Heart right ventricle (tissue), 16 donors: ENCODE results near the gene MCFD2. TPM values are rescaled to one million over a fixed set of nuclear protein-coding genes. Genes with fewer than 3 reads are reported as not detected.

Source experiments
- ATAC-seq, 8 donors: fragments of 200-7000 bp; cut with Tn5 transposase; one replicate each; pipeline ENCODE4 v1.9.1; 2020; ENCODE audit warnings: mild to moderate bottlenecking in 8 of 8, moderate library complexity in 8 of 8, moderate number of reproducible peaks in 1 of 8
- DNase-seq, 2 donors: peaks; one replicate each; pipeline ENCODE4 v3.0.0-alpha.2; 2020
- H3K27ac ChIP-seq, 10 donors: fragments of 200-600 bp; sonication (generic) in 2 of 10; one replicate each; pipeline versions ENCODE4 v1.5.0 to v1.8.0; 2020 to 2022; ENCODE audit warnings: mild to moderate bottlenecking in 3 of 10
- H3K27me3 ChIP-seq, 7 donors: fragments of 200-600 bp; one replicate each; pipeline ENCODE4 v1.8.0; 2021 to 2022; ENCODE audit warnings: mild to moderate bottlenecking in 2 of 7
- H3K36me3 ChIP-seq, 9 donors: fragments of 200-600 bp; sonication (generic) in 1 of 9; one replicate each; pipeline versions ENCODE4 v1.5.0 to v1.8.0; 2020 to 2022; ENCODE audit warnings: mild to moderate bottlenecking in 2 of 9
- H3K4me1 ChIP-seq, 9 donors: fragments of 200-600 bp; sonication (generic) in 1 of 9; one replicate each; pipeline versions ENCODE4 v1.5.0 to v1.8.0; 2020 to 2022; ENCODE audit warnings: mild to moderate bottlenecking in 4 of 9
- H3K4me3 ChIP-seq, 10 donors: fragments of 200-600 bp; sonication (generic) in 2 of 10; one replicate each; pipeline versions ENCODE4 v1.5.0 to v1.8.0; 2020 to 2022; ENCODE audit warnings: mild to moderate bottlenecking in 7 of 10, moderate library complexity in 2 of 10
- H3K9me3 ChIP-seq, 11 donors: fragments of 200-600 bp in 10 of 11; sonication (generic) in 2 of 11; one replicate each; pipeline versions ENCODE4 v1.5.0 to v1.8.0; 2013 to 2022; ENCODE audit warnings: mild to moderate bottlenecking in 2 of 11, control low read depth in 1 of 11, moderate library complexity in 1 of 11
- CTCF ChIP-seq, 9 donors: fragments of 200-600 bp; sonication (generic) in 2 of 9; IDR thresholded peaks; one replicate each; pipeline versions ENCODE4 v1.5.0 to v1.8.0; 2021 to 2022; ENCODE audit warnings: antibody characterized with exemption in 9 of 9, mild to moderate bottlenecking in 5 of 9, moderate library complexity in 1 of 9
- WGBS, 2 donors: extraction: QIAGEN DNeasy Blood & Tissue Kit; methylation state at CpG; one replicate each; pipeline ENCODE4 v1.1.7; 2013; ENCODE audit warnings: inconsistent platforms in 1 of 2; 5-methylcytosine and 5-hydroxymethylcytosine counted together
- intact Hi-C, 10 donors: fragments of 100-400 bp; cut with DNase I; formaldehyde crosslinking; loops; one replicate each; pipeline versions ENCODE4 v1.11.1 to v1.14.2; 2022
- polyA plus RNA-seq, 2 donors: library from polyadenylated mRNA; stranded (reverse); fragments of 200-250 nt; gene quantifications; one replicate each; pipeline ENCODE4 v1.2.3, GENCODE V29; 2013
- total RNA-seq, 10 donors: library from RNA; stranded (reverse); fragmentation: NEBNext Ultra II Directional in 3 of 10; extraction: Animal tissue kit (Norgen Biotek cat#: 25700) in 3 of 10; gene quantifications; one replicate each; pipeline versions ENCODE4 v1.2.1 to v1.2.4, GENCODE V29; 2021 to 2023
- donor health status: Arrhythmogenic right ventricular cardiomyopathy.
- donor health status: ischemic (EF 13 %, LVEDD 7.1; RV severe dilation, severe dysfunction).
- donor health status: healthy with polysubstance abuse.
- donor health status: DM: no; HTN: yes; CAD: no.
- donor health status: DM: no; HTN: no; CAD: no.
- donor health status: ischemic (EF 25% LVEDD 6.9; RV normal size, moderate dysfunction).
- donor health status: ischemic (EF 25% LVEDD 5.7; RV mildly dilated, moderate dysfunction).
- donor health status: healthy.
- donor health status: DM: yes; HTN: yes; CAD: no.
- donor health status: Ischemic cardiomyopathy.
- donor health status: ischemic (EF 35%, LVEDD 5.7; RV mildly dilated, moderate dysfunction).
- donor health status: nonischemic (EF 11% LVEDD 7.7; RV severe dilation, severe dysfunction).
- donor health status: DM: yes; HTN: yes; CAD: no.
- donor health status: PGD.
- donor health status: ischemic (EF 29% LVEDD 5.4; RV normal size, mild dysfunction).
- donor health status: nonischemic (EF 23%, LVEDD 6.1; RV moderate dilation, normal function).

MCFD2 gene
- total and polyA plus RNA-seq, 12 donors: 13.2 to 88.4 (median 53.2) TPM

GRCh38 chr2:46855805-46856204 lies 59.8 kb downstream of the MCFD2 start:
- Histone ChIP-seq H3K27me3 (no peaks in the 10 kb centered on the region), H3K4me1 (peaks cover 11 to 50% (median 30%) of the 10 kb centered on the region in 9 donors), H3K4me3 (no peak overlapping the region), H3K27ac (peak overlapping the region; percentile 54 to 96 (median 82)), H3K9me3 (peaks cover 0 to 7% (median 0%) of the 10 kb centered on the region in 11 donors), H3K36me3 (no peaks in the 10 kb centered on the region)
- ATAC-seq (no peak), DNase-seq (no peak)
- intact Hi-C loops: loop anchor here in 1 of 10 donors (2.0 to 10.0 kb wide), 2 partner anchors 77 to 151 kb away; no protein-coding TSS in a partner anchor
- no peak for TF ChIP-seq CTCF (IDR thresholded peaks at IDR 0.05)
- 86 to 93% methylated on average over 1 of the region's 1 CpG for WGBS, 2 donors

- WGBS, 2 donors: 51 to 64% methylated on average over 3 of the region's 3 CpGs
- H3K9me3 ChIP-seq: peaks cover 0 to 7% (median 0%) of the 10 kb centered on the region in 11 donors
- TF ChIP-seq CTCF (IDR thresholded peaks at IDR 0.05): no peak
- H3K27ac ChIP-seq: peak overlapping the region; percentile 71 to 96 (median 86)
- no peaks in the 10 kb centered on the region for H3K36me3 ChIP-seq
- H3K27me3 ChIP-seq: no peaks in the 10 kb centered on the region
- DNase-seq: peak in 1 of 2 donors; percentile 45
- peak; percentile 21 to 66 (median 38) for ATAC-seq
- intact Hi-C loops: loop anchor here in 1 of 10 donors (2.0 to 10.0 kb wide), 2 partner anchors 75 to 149 kb away; no protein-coding TSS in a partner anchor
- H3K4me1 ChIP-seq: peaks cover 21 to 63% (median 46%) of the 10 kb centered on the region in 9 donors
- H3K4me3 ChIP-seq: no peak overlapping the region
These were observed 61.3 kb downstream of the MCFD2 start for GRCh38 chr2:46854260-46854659.

- peaks cover 0 to 7% (median 0%) of the 10 kb centered on the region in 11 donors for H3K9me3 ChIP-seq
- no peak overlapping the region for H3K4me3 ChIP-seq
- H3K36me3 ChIP-seq: no peaks in the 10 kb centered on the region
- TF ChIP-seq CTCF (IDR thresholded peaks at IDR 0.05): no peak
- H3K27ac ChIP-seq: peak overlapping the region in 7 of 10 donors; percentile 15 to 96 (median 85)
- DNase-seq (no peak), ATAC-seq (no peak)
- intact Hi-C loops: loop anchor here in 1 of 10 donors (10.0 kb wide), 1 partner anchor 148 kb away; no protein-coding TSS in a partner anchor
- WGBS, 2 donors: 95 to 96% methylated on average over 1 of the region's 1 CpG
- no peaks in the 10 kb centered on the region for H3K27me3 ChIP-seq
- H3K4me1 ChIP-seq: peaks cover 38 to 73% (median 63%) of the 10 kb centered on the region in 9 donors
These were observed 63.0 kb downstream of the MCFD2 start for GRCh38 chr2:46852598-46852997.

- H3K9me3 ChIP-seq: peaks cover 0 to 7% (median 0%) of the 10 kb centered on the region in 11 donors
- ATAC-seq: no peak
- TF ChIP-seq CTCF (IDR thresholded peaks at IDR 0.05): no peak
- peaks cover 42 to 78% (median 67%) of the 10 kb centered on the region in 9 donors for H3K4me1 ChIP-seq
- H3K27ac ChIP-seq: peak overlapping the region in 5 of 10 donors; percentile 15 to 96 (median 85)
- no peak overlapping the region for H3K4me3 ChIP-seq
- DNase-seq: no peak
- 92 to 93% methylated on average over 9 of the region's 9 CpGs for WGBS, 2 donors
- H3K36me3 ChIP-seq: no peaks in the 10 kb centered on the region
- H3K27me3 ChIP-seq: no peaks in the 10 kb centered on the region
- intact Hi-C loops: loop anchor here in 1 of 10 donors (10.0 kb wide), 1 partner anchor 147 kb away; no protein-coding TSS in a partner anchor
These were observed 63.5 kb downstream of the MCFD2 start for GRCh38 chr2:46852124-46852523.

Other genes with a start within 250 kb of the MCFD2 start
- gene SOCS5, start 216.5 kb downstream of the MCFD2 start, total RNA-seq: 10 to 100 TPM; 17.8 to 25.5 (median 20.3) TPM
- gene SOCS5, start 216.5 kb downstream of the MCFD2 start, polyA plus RNA-seq: 10 to 100 TPM in 1 of 2 donors, 1 to 10 TPM in 1; 9.4 to 14.2 TPM
- 10 to 100 TPM in 2 of 10 donors, 1 to 10 TPM in 8; 4.8 to 11.4 (median 6.7) TPM for gene TTC7A, start 25.4 kb upstream of the MCFD2 start, total RNA-seq
- gene TTC7A, start 25.4 kb upstream of the MCFD2 start, polyA plus RNA-seq: 10 to 100 TPM in 1 of 2 donors, 1 to 10 TPM in 1; 6.0 to 11.0 TPM
- gene STPG4, start 239.5 kb upstream of the MCFD2 start, total RNA-seq: under 1 TPM in 2 of 10 donors, not detected in 8; 0.44 to 0.45 TPM
- gene STPG4, start 239.5 kb upstream of the MCFD2 start, polyA plus RNA-seq: under 1 TPM in 1 of 2 donors, not detected in 1; 0.06 TPM